Activated naive CD8-positive, alpha-beta T cell (primary cell): ENCODE data around the gene USP17L28.
"Not testable (repeated sequence)": the region's sequence is repeated elsewhere in the genome, so short reads cannot be mapped to it uniquely, and the experiment has no call there.

Experiments
- H3K27ac Mint-ChIP-seq: one replicate; pipeline ENCODE4 v1.8.0; 2021; ENCODE audit warnings: mixed read lengths
- H3K27me3 Mint-ChIP-seq: one replicate; pipeline ENCODE4 v1.8.0; 2021; ENCODE audit warnings: mixed read lengths
- H3K36me3 Mint-ChIP-seq: one replicate; pipeline ENCODE4 v1.8.0; 2021; ENCODE audit warnings: mixed read lengths
- H3K4me1 Mint-ChIP-seq: one replicate; pipeline ENCODE4 v1.8.0; 2021; ENCODE audit warnings: low read depth, mixed read lengths
- H3K4me3 Mint-ChIP-seq: one replicate; pipeline ENCODE4 v1.8.0; 2021; ENCODE audit warnings: mild to moderate bottlenecking, mixed read lengths
- H3K9me3 Mint-ChIP-seq: one replicate; pipeline ENCODE4 v1.8.0; 2021; ENCODE audit warnings: low read depth, mixed read lengths

USP17L28 gene

DNA sequence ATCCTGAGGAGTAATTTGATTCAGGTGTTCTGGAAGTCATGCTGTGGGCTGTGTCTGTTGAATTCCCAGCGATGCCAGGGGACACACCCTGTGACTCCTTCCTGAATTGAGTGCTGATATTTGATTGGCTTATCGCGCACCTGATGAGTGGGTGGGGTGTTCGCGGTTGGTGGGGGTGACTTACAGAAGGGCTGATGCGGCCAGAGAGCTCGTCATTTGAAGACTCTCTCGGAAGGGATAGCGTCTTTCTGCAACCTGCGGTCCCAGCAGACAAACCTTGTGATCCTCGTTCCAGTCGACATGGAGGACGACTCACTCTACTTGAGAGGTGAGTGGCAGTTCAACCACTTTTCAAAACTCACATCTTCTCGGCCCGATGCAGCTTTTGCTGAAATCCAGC, at the start of gene USP17L28:
Gene USP17L28, plus strand, starts transcription at position 301 of the 400 bp plus-strand sequence. Its CDS starts 0 bp downstream, at position 301.
- H3K9me3 Mint-ChIP-seq, H3K27me3 Mint-ChIP-seq, H3K4me3 Mint-ChIP-seq, H3K27ac Mint-ChIP-seq, H3K4me1 Mint-ChIP-seq, H3K36me3 Mint-ChIP-seq: not testable (repeated sequence)

DNA sequence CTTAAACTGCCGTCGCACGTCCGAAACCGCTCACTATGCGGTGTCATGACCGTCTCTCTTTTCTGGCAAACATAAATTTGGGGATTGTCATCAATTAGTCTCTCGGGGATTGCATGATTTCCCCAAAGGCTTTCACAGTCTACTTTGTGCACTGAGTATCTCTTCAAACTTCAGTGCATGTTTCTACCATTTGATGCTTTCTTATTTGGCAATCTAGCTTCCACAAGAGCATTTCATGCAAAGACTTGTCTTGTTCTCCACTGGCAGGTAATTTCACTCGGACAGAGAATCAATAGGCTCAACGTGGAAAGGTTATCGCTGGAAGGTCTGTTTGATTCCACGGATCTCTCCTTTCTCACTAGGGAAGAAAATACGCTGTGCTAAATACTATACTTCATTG, 24.5 kb upstream of the USP17L28 start:
- H3K4me3 Mint-ChIP-seq, H3K27me3 Mint-ChIP-seq, H3K9me3 Mint-ChIP-seq, H3K4me1 Mint-ChIP-seq, H3K36me3 Mint-ChIP-seq, H3K27ac Mint-ChIP-seq: not testable (repeated sequence)

DNA sequence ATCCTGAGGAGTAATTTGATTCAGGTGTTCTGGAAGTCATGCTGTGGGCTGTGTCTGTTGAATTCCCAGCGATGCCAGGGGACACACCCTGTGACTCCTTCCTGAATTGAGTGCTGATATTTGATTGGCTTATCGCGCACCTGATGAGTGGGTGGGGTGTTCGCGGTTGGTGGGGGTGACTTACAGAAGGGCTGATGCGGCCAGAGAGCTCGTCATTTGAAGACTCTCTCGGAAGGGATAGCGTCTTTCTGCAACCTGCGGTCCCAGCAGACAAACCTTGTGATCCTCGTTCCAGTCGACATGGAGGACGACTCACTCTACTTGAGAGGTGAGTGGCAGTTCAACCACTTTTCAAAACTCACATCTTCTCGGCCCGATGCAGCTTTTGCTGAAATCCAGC, 23.8 kb upstream of the USP17L28 start, which contains the start of gene USP17L24:
Gene USP17L24, plus strand, starts transcription at position 301 of the 400 bp plus-strand sequence. Its CDS starts 0 bp downstream, at position 301.
- not testable (repeated sequence) for H3K4me1 Mint-ChIP-seq, H3K36me3 Mint-ChIP-seq, H3K27ac Mint-ChIP-seq, H3K27me3 Mint-ChIP-seq, H3K9me3 Mint-ChIP-seq, H3K4me3 Mint-ChIP-seq

GRCh38 chr4:9329611-9330010, 19.1 kb upstream of the USP17L28 start, which contains the start of gene USP17L25:
Gene USP17L25, plus strand, starts transcription at chr4:9329911. Its CDS starts 0 bp downstream, at chr4:9329911.
- H3K27me3 Mint-ChIP-seq, H3K4me3 Mint-ChIP-seq, H3K9me3 Mint-ChIP-seq, H3K36me3 Mint-ChIP-seq, H3K27ac Mint-ChIP-seq, H3K4me1 Mint-ChIP-seq: not testable (repeated sequence)

DNA sequence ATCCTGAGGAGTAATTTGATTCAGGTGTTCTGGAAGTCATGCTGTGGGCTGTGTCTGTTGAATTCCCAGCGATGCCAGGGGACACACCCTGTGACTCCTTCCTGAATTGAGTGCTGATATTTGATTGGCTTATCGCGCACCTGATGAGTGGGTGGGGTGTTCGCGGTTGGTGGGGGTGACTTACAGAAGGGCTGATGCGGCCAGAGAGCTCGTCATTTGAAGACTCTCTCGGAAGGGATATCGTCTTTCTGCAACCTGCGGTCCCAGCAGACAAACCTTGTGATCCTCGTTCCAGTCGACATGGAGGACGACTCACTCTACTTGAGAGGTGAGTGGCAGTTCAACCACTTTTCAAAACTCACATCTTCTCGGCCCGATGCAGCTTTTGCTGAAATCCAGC, 14.3 kb upstream of the USP17L28 start, which contains the start of gene USP17L26:
Gene USP17L26, plus strand, starts transcription at position 301 of the 400 bp plus-strand sequence. Its CDS starts 0 bp downstream, at position 301.
- not testable (repeated sequence) for H3K36me3 Mint-ChIP-seq, H3K27me3 Mint-ChIP-seq, H3K27ac Mint-ChIP-seq, H3K9me3 Mint-ChIP-seq, H3K4me3 Mint-ChIP-seq, H3K4me1 Mint-ChIP-seq

- H3K27me3 Mint-ChIP-seq, H3K4me1 Mint-ChIP-seq, H3K9me3 Mint-ChIP-seq, H3K36me3 Mint-ChIP-seq, H3K4me3 Mint-ChIP-seq, H3K27ac Mint-ChIP-seq: not testable (repeated sequence)
Measured at GRCh38 chr4:9339103-9339502, 9.6 kb upstream of the USP17L28 start, which contains the start of gene USP17L5. Gene USP17L5, plus strand, starts transcription at chr4:9339403. Its CDS starts 0 bp downstream, at chr4:9339403.

DNA sequence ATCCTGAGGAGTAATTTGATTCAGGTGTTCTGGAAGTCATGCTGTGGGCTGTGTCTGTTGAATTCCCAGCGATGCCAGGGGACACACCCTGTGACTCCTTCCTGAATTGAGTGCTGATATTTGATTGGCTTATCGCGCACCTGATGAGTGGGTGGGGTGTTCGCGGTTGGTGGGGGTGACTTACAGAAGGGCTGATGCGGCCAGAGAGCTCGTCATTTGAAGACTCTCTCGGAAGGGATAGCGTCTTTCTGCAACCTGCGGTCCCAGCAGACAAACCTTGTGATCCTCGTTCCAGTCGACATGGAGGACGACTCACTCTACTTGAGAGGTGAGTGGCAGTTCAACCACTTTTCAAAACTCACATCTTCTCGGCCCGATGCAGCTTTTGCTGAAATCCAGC, 4.8 kb upstream of the USP17L28 start, which contains the start of gene USP17L27:
Gene USP17L27, plus strand, starts transcription at position 301 of the 400 bp plus-strand sequence. Its CDS starts 0 bp downstream, at position 301.
- not testable (repeated sequence) for H3K27ac Mint-ChIP-seq, H3K4me1 Mint-ChIP-seq, H3K27me3 Mint-ChIP-seq, H3K36me3 Mint-ChIP-seq, H3K9me3 Mint-ChIP-seq, H3K4me3 Mint-ChIP-seq

DNA sequence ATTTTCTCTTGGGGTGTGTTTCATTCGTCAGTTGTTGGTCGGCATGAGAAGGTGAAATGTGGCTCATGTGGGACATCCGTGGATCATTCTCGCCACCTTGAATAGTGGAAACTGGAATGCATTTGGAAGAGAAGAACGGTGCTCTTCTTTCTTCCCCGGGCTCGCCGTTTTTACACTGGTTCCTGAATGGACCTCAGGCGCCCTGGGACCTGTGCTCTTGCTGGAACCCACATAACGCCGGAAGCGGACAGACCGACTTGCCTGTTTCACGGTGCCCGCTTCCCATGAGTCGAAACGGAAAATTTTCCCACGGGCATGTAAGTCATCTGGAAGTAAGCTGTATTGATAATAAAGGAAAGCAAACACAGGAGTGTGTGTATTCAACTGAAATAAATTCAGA, 2.2 kb downstream of the USP17L28 start:
- H3K27ac Mint-ChIP-seq, H3K27me3 Mint-ChIP-seq, H3K9me3 Mint-ChIP-seq, H3K36me3 Mint-ChIP-seq, H3K4me1 Mint-ChIP-seq, H3K4me3 Mint-ChIP-seq: not testable (repeated sequence)

DNA sequence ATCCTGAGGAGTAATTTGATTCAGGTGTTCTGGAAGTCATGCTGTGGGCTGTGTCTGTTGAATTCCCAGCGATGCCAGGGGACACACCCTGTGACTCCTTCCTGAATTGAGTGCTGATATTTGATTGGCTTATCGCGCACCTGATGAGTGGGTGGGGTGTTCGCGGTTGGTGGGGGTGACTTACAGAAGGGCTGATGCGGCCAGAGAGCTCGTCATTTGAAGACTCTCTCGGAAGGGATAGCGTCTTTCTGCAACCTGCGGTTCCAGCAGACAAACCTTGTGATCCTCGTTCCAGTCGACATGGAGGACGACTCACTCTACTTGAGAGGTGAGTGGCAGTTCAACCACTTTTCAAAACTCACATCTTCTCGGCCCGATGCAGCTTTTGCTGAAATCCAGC, 4.6 kb downstream of the USP17L28 start, which contains the start of gene USP17L29:
Gene USP17L29, plus strand, starts transcription at position 301 of the 400 bp plus-strand sequence. Its CDS starts 0 bp downstream, at position 301.
- H3K4me1 Mint-ChIP-seq, H3K9me3 Mint-ChIP-seq, H3K4me3 Mint-ChIP-seq, H3K36me3 Mint-ChIP-seq, H3K27ac Mint-ChIP-seq, H3K27me3 Mint-ChIP-seq: not testable (repeated sequence)

- H3K27me3 Mint-ChIP-seq, H3K4me3 Mint-ChIP-seq, H3K27ac Mint-ChIP-seq, H3K9me3 Mint-ChIP-seq, H3K36me3 Mint-ChIP-seq, H3K4me1 Mint-ChIP-seq: not testable (repeated sequence)
Measured at GRCh38 chr4:9362829-9363228, 14.1 kb downstream of the USP17L28 start, which contains the start of gene USP17L30. Gene USP17L30, plus strand, starts transcription at chr4:9363129. Its CDS starts 0 bp downstream, at chr4:9363129.

DNA sequence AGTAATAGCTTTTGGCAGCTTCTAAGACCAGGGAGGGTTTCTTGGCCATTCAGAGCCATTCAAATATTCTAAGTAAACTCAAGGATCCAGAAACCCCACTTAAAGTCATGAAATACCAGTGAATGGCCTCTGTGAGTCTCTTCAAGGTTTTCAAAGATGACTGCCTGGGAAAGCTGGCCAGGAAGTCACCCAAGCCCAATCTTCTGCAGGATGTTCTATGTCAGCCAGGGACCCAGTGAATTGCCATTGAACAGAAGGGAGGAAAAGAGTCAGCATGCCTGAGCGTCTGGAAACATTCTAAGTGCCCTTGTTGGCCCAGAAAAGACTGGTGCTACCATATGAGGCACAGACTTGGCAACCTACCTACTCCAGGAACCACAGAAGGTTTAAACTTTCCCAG, 31.2 kb downstream of the USP17L28 start:
- H3K27me3 Mint-ChIP-seq, H3K36me3 Mint-ChIP-seq, H3K9me3 Mint-ChIP-seq, H3K4me3 Mint-ChIP-seq, H3K4me1 Mint-ChIP-seq, H3K27ac Mint-ChIP-seq: not testable (repeated sequence)

DNA sequence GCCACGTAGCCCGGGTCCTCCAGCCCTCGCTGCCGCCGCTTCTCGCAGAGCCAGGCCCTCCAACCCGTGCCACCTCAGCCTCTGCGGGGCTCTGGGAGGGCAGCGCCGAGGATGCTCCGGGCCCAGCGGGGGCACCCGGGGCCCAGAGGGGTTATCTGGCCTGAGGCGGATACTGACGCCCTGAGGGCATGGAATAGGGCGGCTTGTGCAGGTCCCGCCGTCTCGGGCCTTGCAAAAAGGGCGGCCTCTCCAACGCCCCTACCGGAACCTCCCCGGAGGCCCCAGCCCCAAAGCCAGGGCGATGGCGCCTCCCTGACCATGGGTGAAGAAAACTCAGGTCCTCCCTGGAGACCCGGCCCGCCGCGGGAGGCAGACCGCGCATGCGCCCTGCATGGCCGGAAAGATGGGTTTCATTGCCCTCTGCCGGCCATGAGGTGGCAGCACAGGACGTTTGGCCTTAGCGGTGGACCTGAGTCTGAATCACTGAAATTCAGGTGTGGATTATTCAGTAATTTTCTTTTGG, 32.4 kb downstream of the USP17L28 start:
- H3K36me3 Mint-ChIP-seq, H3K27me3 Mint-ChIP-seq: not testable (repeated sequence)

GRCh38 chr4:9384126-9384525, 35.4 kb downstream of the USP17L28 start:
- Mint-ChIP-seq H3K4me1 (peaks cover 3% of the 10 kb centered on the region), H3K4me3 (no peak overlapping the region), H3K9me3 (no peaks in the 10 kb centered on the region), H3K27me3 (no peaks in the 10 kb centered on the region), H3K27ac (no peak overlapping the region), H3K36me3 (no peaks in the 10 kb centered on the region)

More for the DNA sequence above, 32.4 kb downstream of the USP17L28 start:
- H3K27ac Mint-ChIP-seq, H3K4me1 Mint-ChIP-seq, H3K9me3 Mint-ChIP-seq: not testable (repeated sequence)
- peak overlapping the region; percentile 44 for H3K4me3 Mint-ChIP-seq

DNA sequence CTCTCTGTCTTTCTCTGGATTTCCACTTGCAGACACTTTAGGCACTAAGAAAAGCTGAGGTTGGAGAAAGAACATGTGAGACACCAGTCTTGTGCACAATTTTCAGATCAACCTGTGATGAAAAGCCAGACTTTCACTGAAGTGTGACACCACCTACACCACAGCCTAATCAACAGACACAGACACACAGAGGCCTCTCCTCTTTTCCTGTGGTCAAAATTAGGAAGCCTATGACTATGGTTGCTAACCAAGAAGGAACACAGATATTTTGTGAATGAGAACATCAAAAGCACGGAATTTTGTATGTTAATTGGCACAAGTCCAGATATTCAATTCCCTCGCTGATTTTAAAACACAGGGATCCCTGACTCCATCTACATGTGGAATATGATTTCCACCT, 40.3 kb downstream of the USP17L28 start:
- not testable (repeated sequence) for H3K4me3 Mint-ChIP-seq, H3K4me1 Mint-ChIP-seq, H3K27me3 Mint-ChIP-seq, H3K9me3 Mint-ChIP-seq, H3K36me3 Mint-ChIP-seq, H3K27ac Mint-ChIP-seq
